ENCODE measurements around the gene YJU2. TPM values are rescaled to one million over a fixed set of nuclear protein-coding genes. Genes with fewer than 3 reads are reported as not detected.
"Not testable (repeated sequence)": the region's sequence is repeated elsewhere in the genome, so short reads cannot be mapped to it uniquely, and the experiment has no call there.

Gene YJU2
- total and polyA plus RNA-seq, 11 donors: 7.6 to 26.7 (median 12.7) TPM

- 32 to 45% (median 37%) methylated on average over 11 of the region's 11 CpGs for WGBS, 4 donors
- ATAC-seq (peak in 2 of 4 donors; percentile 38 to 57), DNase-seq (peak in 4 of 5 donors; percentile 31 to 76 (median 43))
- peaks cover 5 to 61% (median 20%) of the 10 kb centered on the region in 9 donors for H3K27me3 ChIP-seq
- no peaks in the 10 kb centered on the region for H3K36me3 ChIP-seq
- H3K4me3 ChIP-seq: no peak overlapping the region
- peak; percentile 21 to 55 (median 39) for TF ChIP-seq CTCF (IDR thresholded peaks at IDR 0.05)
- TF ChIP-seq POLR2A (IDR thresholded peaks at IDR 0.05): no peak
- H3K4me1 ChIP-seq: peaks cover 0 to 11% (median 0%) of the 10 kb centered on the region in 12 donors
- H3K9me3 ChIP-seq: no peaks in the 10 kb centered on the region
- H3K27ac ChIP-seq: no peak overlapping the region
- intact Hi-C loops (cut with DNase I): no loop called here
These were observed 13.5 kb upstream of the YJU2 start for GRCh38 chr19:4233282-4233853.

GRCh38 chr19:4234142-4234861 lies 12.6 kb upstream of the YJU2 start:
- DNase-seq (no peak), ATAC-seq (no peak)
- 48 to 56% (median 51%) methylated on average over 20 to 21 of the region's 21 CpGs for WGBS, 4 donors
- intact Hi-C loops (cut with DNase I): no loop called here
- peaks cover 0 to 4% (median 0%) of the 10 kb centered on the region in 12 donors for H3K4me1 ChIP-seq
- no peak for TF ChIP-seq CTCF (IDR thresholded peaks at IDR 0.05)
- TF ChIP-seq POLR2A (IDR thresholded peaks at IDR 0.05): no peak
- H3K9me3 ChIP-seq: no peaks in the 10 kb centered on the region
- no peak overlapping the region for H3K4me3 ChIP-seq
- H3K27ac ChIP-seq: no peak overlapping the region
- peaks cover 2 to 52% (median 14%) of the 10 kb centered on the region in 9 donors for H3K27me3 ChIP-seq
- H3K36me3 ChIP-seq: no peaks in the 10 kb centered on the region

- ATAC-seq (no peak), DNase-seq (no peak)
- Histone ChIP-seq H3K9me3 (no peaks in the 10 kb centered on the region), H3K4me1 (no peaks in the 10 kb centered on the region), H3K36me3 (no peaks in the 10 kb centered on the region), H3K4me3 (no peak overlapping the region), H3K27me3 (peaks cover 0 to 47% (median 11%) of the 10 kb centered on the region in 9 donors), H3K27ac (no peak overlapping the region)
- 55 to 76% (median 65%) methylated on average over 12 to 13 of the region's 13 CpGs for WGBS, 4 donors
- intact Hi-C loops (cut with DNase I): no loop called here
- TF ChIP-seq POLR2A (IDR thresholded peaks at IDR 0.05) (no peak), CTCF (IDR thresholded peaks at IDR 0.05) (no peak)
These were observed 12.0 kb upstream of the YJU2 start for GRCh38 chr19:4234862-4235201.

- ATAC-seq; H3K27ac ChIP-seq; intact Hi-C loops (cut with DNase I); H3K4me1 ChIP-seq; H3K4me3 ChIP-seq; H3K36me3 ChIP-seq; DNase-seq: not testable (repeated sequence)
- Histone ChIP-seq H3K27me3 (peaks cover 0 to 22% (median 6%) of the 10 kb centered on the region in 9 donors), H3K9me3 (peaks cover 0 to 16% (median 0%) of the 10 kb centered on the region in 12 donors)
- 90 to 94% (median 93%) methylated on average over 16 of the region's 16 CpGs for WGBS, 4 donors
These were observed 9.4 kb upstream of the YJU2 start for GRCh38 chr19:4237510-4237909.
